Kidney (tissue), 14 donors: ENCODE measurements around the gene RUFY3. TPM values are rescaled to one million over a fixed set of nuclear protein-coding genes. Genes with fewer than 3 reads are reported as not detected.
"Not testable (repeated sequence)": the region's sequence is repeated elsewhere in the genome, so short reads cannot be mapped to it uniquely, and the experiment has no call there.

Source experiments
- DNase-seq, 5 donors: peaks; one replicate each; pipeline ENCODE4 v3.0.0-alpha.2; 2013 to 2020
- FAIRE-seq: peaks from 2 replicates; lab custom pipeline; 2012; peaks lifted over from hg19 to GRCh38; lab: Jason Lieb, UNC
- H3K27ac ChIP-seq, 2 donors: one replicate each; pipeline ENCODE4 v1.7.0; 2013; ENCODE audit warnings: low read depth in 2 of 2, low read length in 2 of 2, inconsistent platforms in 1 of 2
- H3K27me3 ChIP-seq: one replicate; pipeline ENCODE4 v1.7.1; 2013; ENCODE audit warnings: low read length, inconsistent platforms; ENCODE audit not compliant: control insufficient read depth, insufficient read depth
- H3K36me3 ChIP-seq, 3 donors: one replicate each; pipeline versions ENCODE4 v1.7.0 to v1.7.1; 2013; ENCODE audit warnings: low read length in 3 of 3, control low read depth in 1 of 3, inconsistent platforms in 1 of 3; ENCODE audit not compliant: insufficient read depth in 3 of 3, control insufficient read depth in 2 of 3
- H3K4me1 ChIP-seq, 3 donors: one replicate each; pipeline versions ENCODE4 v1.7.0 to v1.7.1; 2013; ENCODE audit warnings: low read length in 3 of 3, inconsistent platforms in 1 of 3, low read depth in 1 of 3; ENCODE audit not compliant: control insufficient read depth in 2 of 3, insufficient read depth in 2 of 3
- H3K4me3 ChIP-seq, 3 donors: one replicate each; pipeline versions ENCODE4 v1.7.0 to v1.8.1; 2013; ENCODE audit warnings: low read length in 3 of 3, control low read depth in 1 of 3, inconsistent platforms in 1 of 3
- H3K9ac ChIP-seq, 3 donors: one replicate each; pipeline versions ENCODE4 v1.7.0 to v1.7.1; 2013; ENCODE audit warnings: low read length in 3 of 3, control low read depth in 1 of 3, inconsistent platforms in 1 of 3
- H3K9me3 ChIP-seq, 3 donors: one replicate each; pipeline versions ENCODE4 v1.7.0 to v1.7.1; 2013; ENCODE audit warnings: low read length in 3 of 3, control low read depth in 1 of 3, inconsistent platforms in 1 of 3; ENCODE audit not compliant: control insufficient read depth in 2 of 3, insufficient read depth in 1 of 3
- intact Hi-C: fragments of 100-400 bp; cut with DNase I; formaldehyde crosslinking; loops from one replicate; pipeline ENCODE4 v1.11.1; 2022
- polyA plus RNA-seq: library from polyadenylated mRNA; stranded (reverse); fragments of 350-450 nt; fragmentation: Illumina TruSeq; extraction: RNeasy Lipid Tissue Mini Kit (QIAGEN cat#74804); gene quantifications from one replicate; pipeline ENCODE4 v1.2.3, GENCODE V29; 2014; ENCODE audit warnings: low read depth, low replicate concordance; ENCODE audit not compliant: insufficient read depth
- total RNA-seq: library from RNA; stranded (reverse); fragmentation: NEBNext Ultra II Directional; extraction: Animal tissue kit (Norgen Biotek cat#: 25700); gene quantifications from one replicate; pipeline ENCODE4 v1.2.1, GENCODE V29; 2021
- TF ChIP-seq, protein P1 (sequence below): IDR thresholded peaks from 3 replicates; pipeline ENCODE4 v1.5.1; 2012; ENCODE audit warnings: mild to moderate bottlenecking, moderate library complexity, borderline replicate concordance; ENCODE audit not compliant: insufficient read depth; ENCODE audit errors: extremely low read depth
- donor health status: control.
- donor health status: control.
- donor health status: control.
- donor health status: control.
- donor health status: control.
- donor health status: DM: yes; HTN: yes; CAD: no.
- donor health status: Normal renal cell carcinoma (clear cell type).

Gene RUFY3
- total and polyA plus RNA-seq, 2 donors from 2014 or later: 40.6 to 72.5 TPM

DNA sequence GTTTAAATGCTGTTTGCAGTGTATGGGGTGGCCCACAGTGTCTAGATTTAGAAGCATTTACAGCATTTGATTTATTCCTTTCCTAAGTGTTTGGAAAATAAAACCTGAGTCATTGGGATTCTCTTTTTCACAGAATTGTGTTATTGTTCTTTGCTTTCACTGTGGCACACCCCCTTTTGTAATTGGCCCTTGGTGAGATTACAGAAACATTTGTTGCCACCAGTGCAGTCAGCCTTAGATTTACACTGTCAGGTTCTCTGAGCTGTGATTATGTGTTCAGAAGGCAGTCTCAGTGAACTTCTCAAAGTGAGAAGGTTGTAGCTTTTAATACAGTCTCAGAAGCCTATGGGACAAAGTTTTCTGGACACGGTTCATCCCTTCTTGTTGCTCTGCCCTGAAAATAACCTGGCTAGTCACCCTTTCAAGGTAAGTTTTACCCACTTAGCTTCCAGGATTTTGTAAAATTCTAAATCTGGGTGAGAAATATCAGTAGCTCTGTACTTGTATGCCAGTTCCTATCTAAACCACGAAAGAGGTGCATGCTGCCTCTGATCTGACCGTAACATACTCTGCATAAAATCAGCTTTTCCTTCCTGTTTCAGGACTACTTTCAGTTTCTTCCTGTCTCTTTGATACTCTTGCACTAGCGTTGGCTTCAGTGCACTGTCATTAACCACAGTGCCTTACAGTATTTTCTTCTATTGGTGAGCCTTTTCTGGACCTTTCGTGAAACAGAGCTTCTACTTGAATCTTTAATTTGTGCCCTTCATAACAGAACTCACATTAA is 12.6 kb downstream of the RUFY3 start:
- H3K27me3 ChIP-seq: no peaks in the 10 kb centered on the region
- peak overlapping the region; percentile 38 to 77 for H3K27ac ChIP-seq
- H3K4me3 ChIP-seq: peak overlapping the region; percentile 50 to 81 (median 73)
- TF ChIP-seq, protein P1, sequence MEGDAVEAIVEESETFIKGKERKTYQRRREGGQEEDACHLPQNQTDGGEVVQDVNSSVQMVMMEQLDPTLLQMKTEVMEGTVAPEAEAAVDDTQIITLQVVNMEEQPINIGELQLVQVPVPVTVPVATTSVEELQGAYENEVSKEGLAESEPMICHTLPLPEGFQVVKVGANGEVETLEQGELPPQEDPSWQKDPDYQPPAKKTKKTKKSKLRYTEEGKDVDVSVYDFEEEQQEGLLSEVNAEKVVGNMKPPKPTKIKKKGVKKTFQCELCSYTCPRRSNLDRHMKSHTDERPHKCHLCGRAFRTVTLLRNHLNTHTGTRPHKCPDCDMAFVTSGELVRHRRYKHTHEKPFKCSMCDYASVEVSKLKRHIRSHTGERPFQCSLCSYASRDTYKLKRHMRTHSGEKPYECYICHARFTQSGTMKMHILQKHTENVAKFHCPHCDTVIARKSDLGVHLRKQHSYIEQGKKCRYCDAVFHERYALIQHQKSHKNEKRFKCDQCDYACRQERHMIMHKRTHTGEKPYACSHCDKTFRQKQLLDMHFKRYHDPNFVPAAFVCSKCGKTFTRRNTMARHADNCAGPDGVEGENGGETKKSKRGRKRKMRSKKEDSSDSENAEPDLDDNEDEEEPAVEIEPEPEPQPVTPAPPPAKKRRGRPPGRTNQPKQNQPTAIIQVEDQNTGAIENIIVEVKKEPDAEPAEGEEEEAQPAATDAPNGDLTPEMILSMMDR: peak; percentile 8
- FAIRE-seq (no peak), DNase-seq (peak in 2 of 5 donors; percentile 59 to 65)
- peaks cover 2 to 7% (median 4%) of the 10 kb centered on the region in 3 donors for H3K4me1 ChIP-seq
- peak overlapping the region in 2 of 3 donors; percentile 27 to 68 for H3K9ac ChIP-seq
- no peaks in the 10 kb centered on the region for H3K36me3 ChIP-seq
- intact Hi-C loops: no loop called here
- H3K9me3 ChIP-seq: no peaks in the 10 kb centered on the region

DNA sequence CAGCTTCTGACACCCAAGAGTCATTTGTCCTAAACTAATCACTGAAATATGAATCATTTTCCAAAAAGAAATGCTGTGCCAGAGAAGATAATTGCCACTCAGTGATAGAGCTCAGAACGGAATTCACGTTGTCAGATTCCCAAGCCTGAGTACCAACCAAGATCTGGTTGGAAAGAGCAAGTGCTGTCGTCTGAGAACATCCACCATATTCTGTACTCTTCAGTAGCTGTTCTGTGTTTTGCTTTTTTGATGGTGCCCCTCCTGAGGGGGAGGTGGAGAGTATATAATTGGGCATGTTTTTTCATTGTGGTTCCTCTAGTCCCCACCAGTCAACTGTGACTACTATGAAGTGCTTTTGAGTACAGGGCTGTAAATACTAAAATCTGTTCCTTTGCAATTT is 13.2 kb downstream of the RUFY3 start:
- H3K36me3 ChIP-seq: no peaks in the 10 kb centered on the region
- DNase-seq: no peak
- intact Hi-C loops: no loop called here
- peak overlapping the region; percentile 50 to 81 (median 73) for H3K4me3 ChIP-seq
- H3K27ac ChIP-seq: peak overlapping the region; percentile 38 to 77
- FAIRE-seq: no peak
- TF ChIP-seq, protein P1: no peak
- no peaks in the 10 kb centered on the region for H3K9me3 ChIP-seq
- H3K9ac ChIP-seq: peak overlapping the region in 2 of 3 donors; percentile 27 to 68
- H3K4me1 ChIP-seq: peaks cover 4 to 7% (median 4%) of the 10 kb centered on the region in 3 donors
- H3K27me3 ChIP-seq: no peaks in the 10 kb centered on the region

GRCh38 chr4:70735915-70736314 is 14.2 kb downstream of the RUFY3 start:
- TF ChIP-seq, protein P1: peak; percentile 17
- intact Hi-C loops, DNase-seq, H3K36me3 ChIP-seq, H3K27ac ChIP-seq, H3K4me1 ChIP-seq, H3K4me3 ChIP-seq, H3K27me3 ChIP-seq, FAIRE-seq, H3K9ac ChIP-seq, H3K9me3 ChIP-seq: not testable (repeated sequence)
